ENCODE data around the gene ZNF500.

Gene ZNF500

DNA sequence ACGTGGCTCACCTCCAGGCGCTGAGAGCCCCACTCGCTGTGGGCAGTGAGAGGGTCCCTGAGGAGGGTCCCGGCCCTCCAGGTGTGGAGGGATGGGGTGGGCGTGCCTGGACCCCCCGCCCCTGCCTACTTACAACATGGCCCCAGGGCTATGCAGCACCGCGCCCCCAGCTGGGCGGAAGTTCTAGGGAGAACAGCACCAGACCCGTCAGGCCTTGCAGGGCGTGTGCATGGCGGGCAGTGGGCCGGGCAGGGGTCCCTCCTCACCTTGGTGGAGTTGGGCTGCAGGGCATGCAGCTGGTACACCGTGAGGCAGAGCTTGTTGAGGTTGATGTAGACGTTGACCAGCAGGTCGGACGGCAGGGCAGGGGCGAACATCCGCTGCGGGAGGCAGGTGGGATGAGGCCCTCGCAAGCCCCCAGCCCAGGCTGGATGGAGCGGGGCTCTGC lies 30.9 kb upstream of the ZNF500 start:
- TF ChIP-seq SP1 (IDR thresholded peaks at IDR 0.05) (no peak), FOXM1 (IDR thresholded peaks at IDR 0.05; ENCODE audit: borderline replicate concordance) (no peak), LEF1 (IDR thresholded peaks at IDR 0.05; ENCODE audit: borderline replicate concordance) (no peak), L3MBTL2 (conservative IDR thresholded peaks at IDR 0.05) (no peak), SUZ12 (IDR thresholded peaks at IDR 0.05) (no peak), FOXK2 (IDR thresholded peaks at IDR 0.05) (no peak), FOXA1 (IDR thresholded peaks at IDR 0.05) (no peak), BHLHE40 (IDR thresholded peaks at IDR 0.05; ENCODE audit: borderline replicate concordance) (no peak)
- POLR2A ChIA-PET: no interaction called here
- CTCF ChIA-PET: no interaction called here
- DNase-seq (ENCODE audit: extremely low spot score): no peak

GRCh38 chr16:4796982-4797804 lies 30.2 kb upstream of the ZNF500 start:
- TF ChIP-seq BHLHE40 (IDR thresholded peaks at IDR 0.05; ENCODE audit: borderline replicate concordance): no peak
- TF ChIP-seq PKNOX1 (IDR thresholded peaks at IDR 0.05): no peak
- no peak for TF ChIP-seq SP1 (IDR thresholded peaks at IDR 0.05)
- TF ChIP-seq FOXK2 (IDR thresholded peaks at IDR 0.05): no peak
- no peak for TF ChIP-seq FOXA1 (IDR thresholded peaks at IDR 0.05)
- no peak for TF ChIP-seq LEF1 (IDR thresholded peaks at IDR 0.05; ENCODE audit: borderline replicate concordance)
- no peak for TF ChIP-seq HDGF (IDR thresholded peaks at IDR 0.05; ENCODE audit: borderline replicate concordance)
- no peak for TF ChIP-seq ELF4 (IDR thresholded peaks at IDR 0.05)
- no peak for TF ChIP-seq L3MBTL2 (conservative IDR thresholded peaks at IDR 0.05)
- no peak for TF ChIP-seq SUZ12 (IDR thresholded peaks at IDR 0.05)
- no peak for TF ChIP-seq TARDBP (IDR thresholded peaks at IDR 0.05)
- TF ChIP-seq ZNF384 (IDR thresholded peaks at IDR 0.05): no peak
- no peak for TF ChIP-seq CTBP1 (IDR thresholded peaks at IDR 0.05; ENCODE audit: borderline replicate concordance)
- no peak for TF ChIP-seq ARNT (IDR thresholded peaks at IDR 0.05)
- no peak for TF ChIP-seq NFRKB (IDR thresholded peaks at IDR 0.05)
- TF ChIP-seq FOXM1 (IDR thresholded peaks at IDR 0.05; ENCODE audit: borderline replicate concordance): no peak
- DNase-seq (ENCODE audit: extremely low spot score): no peak
- POLR2A ChIA-PET: interaction anchor here (0.6 to 1.2 kb wide), 2 partner anchors 9 to 26 kb away, joined by 3 read pairs; partner anchors contain the start of gene SEPTIN12
- CTCF ChIA-PET: no interaction called here

- DNase-seq (ENCODE audit: extremely low spot score): no peak
- no peak for TF ChIP-seq ZNF384 (IDR thresholded peaks at IDR 0.05)
- TF ChIP-seq SUZ12 (IDR thresholded peaks at IDR 0.05): no peak
- no peak for TF ChIP-seq PKNOX1 (IDR thresholded peaks at IDR 0.05)
- no peak for TF ChIP-seq HDGF (IDR thresholded peaks at IDR 0.05; ENCODE audit: borderline replicate concordance)
- no peak for TF ChIP-seq L3MBTL2 (conservative IDR thresholded peaks at IDR 0.05)
- no peak for TF ChIP-seq NFRKB (IDR thresholded peaks at IDR 0.05)
- no peak for TF ChIP-seq FOXA1 (IDR thresholded peaks at IDR 0.05)
- TF ChIP-seq LEF1 (IDR thresholded peaks at IDR 0.05; ENCODE audit: borderline replicate concordance): no peak
- TF ChIP-seq FOXM1 (IDR thresholded peaks at IDR 0.05; ENCODE audit: borderline replicate concordance): no peak
- TF ChIP-seq CTBP1 (IDR thresholded peaks at IDR 0.05; ENCODE audit: borderline replicate concordance): no peak
- TF ChIP-seq ELF4 (IDR thresholded peaks at IDR 0.05): no peak
- TF ChIP-seq ARNT (IDR thresholded peaks at IDR 0.05): no peak
- no peak for TF ChIP-seq FOXK2 (IDR thresholded peaks at IDR 0.05)
- no peak for TF ChIP-seq SP1 (IDR thresholded peaks at IDR 0.05)
- TF ChIP-seq BHLHE40 (IDR thresholded peaks at IDR 0.05; ENCODE audit: borderline replicate concordance): no peak
- TF ChIP-seq TARDBP (IDR thresholded peaks at IDR 0.05): no peak
- CTCF ChIA-PET: no interaction called here
- POLR2A ChIA-PET: interaction anchor here (0.6 to 1.2 kb wide), 2 partner anchors 8 to 24 kb away, joined by 3 read pairs; partner anchors contain the start of gene SEPTIN12
Observed at GRCh38 chr16:4795828-4796572, 29.0 kb upstream of the ZNF500 start.

- no peak for DNase-seq (ENCODE audit: extremely low spot score)
- ChIA-PET POLR2A (no interaction called here), CTCF (no interaction called here)
- no peak for TF ChIP-seq HDGF (IDR thresholded peaks at IDR 0.05; ENCODE audit: borderline replicate concordance)
Observed at GRCh38 chr16:4795181-4795827, 28.3 kb upstream of the ZNF500 start, which contains the start of gene SMIM22. TSS of gene SMIM22 (plus strand) at chr16:4795369. CDS start at chr16:4795735, 366 bp downstream.

DNA sequence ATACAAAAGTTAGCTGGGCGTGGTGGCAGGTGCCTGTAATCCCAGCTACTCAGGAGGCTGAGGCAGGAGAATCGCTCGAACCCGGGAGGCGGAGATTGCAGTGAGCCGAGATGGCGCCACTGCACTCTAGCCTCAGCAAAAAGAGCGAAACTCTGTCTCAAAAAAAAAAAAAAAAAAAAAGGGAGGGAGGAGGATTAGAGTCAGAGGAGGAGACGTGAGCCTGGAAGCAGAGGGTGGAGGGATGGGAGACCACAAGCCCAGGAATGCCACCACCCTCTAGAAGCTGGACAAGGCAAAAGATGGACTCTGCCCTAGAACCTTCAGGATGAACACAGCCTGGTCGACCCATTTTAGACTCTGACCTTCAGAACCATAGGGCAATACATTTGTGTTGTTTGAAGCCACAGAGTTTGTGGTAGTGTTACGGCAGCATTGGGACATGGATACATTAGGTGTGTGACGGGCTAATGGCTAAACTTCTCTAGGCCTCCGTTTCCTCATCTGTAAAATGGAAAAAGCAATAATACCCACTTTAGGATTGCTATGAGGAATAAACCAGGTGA lies 26.1 kb upstream of the ZNF500 start:
- TF ChIP-seq ELF4 (IDR thresholded peaks at IDR 0.05) (no peak), TARDBP (IDR thresholded peaks at IDR 0.05) (no peak), FOXM1 (IDR thresholded peaks at IDR 0.05; ENCODE audit: borderline replicate concordance) (no peak), ARNT (IDR thresholded peaks at IDR 0.05) (no peak), BHLHE40 (IDR thresholded peaks at IDR 0.05; ENCODE audit: borderline replicate concordance) (no peak), SP1 (IDR thresholded peaks at IDR 0.05) (no peak), HDGF (IDR thresholded peaks at IDR 0.05; ENCODE audit: borderline replicate concordance) (no peak), L3MBTL2 (conservative IDR thresholded peaks at IDR 0.05) (no peak), NFRKB (IDR thresholded peaks at IDR 0.05) (no peak), PKNOX1 (IDR thresholded peaks at IDR 0.05) (no peak), ZNF384 (IDR thresholded peaks at IDR 0.05) (no peak; the same call in 1 of the 2 replicates), CTBP1 (IDR thresholded peaks at IDR 0.05; ENCODE audit: borderline replicate concordance) (no peak), FOXA1 (IDR thresholded peaks at IDR 0.05) (no peak), FOXK2 (IDR thresholded peaks at IDR 0.05) (no peak), LEF1 (IDR thresholded peaks at IDR 0.05; ENCODE audit: borderline replicate concordance) (no peak), SUZ12 (IDR thresholded peaks at IDR 0.05) (no peak)
- DNase-seq (ENCODE audit: extremely low spot score): no peak
- POLR2A ChIA-PET: no interaction called here
- CTCF ChIA-PET: no interaction called here
